ENCODE measurements around the gene SLC22A31.

The SLC22A31 gene

DNA sequence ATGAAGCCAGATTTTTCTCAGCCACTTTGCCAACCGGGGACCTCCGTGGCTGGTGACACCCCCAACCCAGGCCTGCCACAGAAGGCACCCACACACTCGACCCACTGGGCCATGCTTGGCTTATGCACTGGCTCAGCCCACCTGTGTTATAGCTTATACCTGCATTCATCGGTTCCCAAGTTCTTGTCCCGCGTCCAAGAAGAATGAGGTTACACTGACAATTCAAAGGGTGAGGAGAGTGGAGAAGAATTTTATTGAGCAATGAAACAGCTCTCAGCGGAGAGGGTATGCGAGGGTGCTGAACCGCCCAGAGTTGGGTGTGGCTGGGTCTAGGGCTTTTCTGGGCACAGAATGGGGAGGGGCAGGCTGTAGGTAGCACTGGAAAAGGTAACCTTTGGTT is 51.0 kb downstream of the SLC22A31 start:
- peak; percentile 13 for DNase-seq (ENCODE audit: low read depth)

GRCh38 chr16:89147085-89147817 is 53.1 kb downstream of the SLC22A31 start:
- no peak for DNase-seq (ENCODE audit: low read depth)

- DNase-seq (ENCODE audit: low read depth) = no peak
Measured at GRCh38 chr16:89146211-89147005, 53.9 kb downstream of the SLC22A31 start.
